Kidney (tissue), 14 donors: ENCODE data around the gene SLC23A2. TPM values are rescaled to one million over a fixed set of nuclear protein-coding genes. Genes with fewer than 3 reads are reported as not detected.

Experiments used
- DNase-seq, 5 donors: peaks; one replicate each; pipeline ENCODE4 v3.0.0-alpha.2; 2013 to 2020
- FAIRE-seq: peaks from 2 replicates; lab custom pipeline; 2012; peaks lifted over from hg19 to GRCh38; lab: Jason Lieb, UNC
- H3K27ac ChIP-seq, 2 donors: one replicate each; pipeline ENCODE4 v1.7.0; 2013; ENCODE audit warnings: low read depth in 2 of 2, low read length in 2 of 2, inconsistent platforms in 1 of 2
- H3K27me3 ChIP-seq: one replicate; pipeline ENCODE4 v1.7.1; 2013; ENCODE audit warnings: low read length, inconsistent platforms; ENCODE audit not compliant: control insufficient read depth, insufficient read depth
- H3K36me3 ChIP-seq, 3 donors: one replicate each; pipeline versions ENCODE4 v1.7.0 to v1.7.1; 2013; ENCODE audit warnings: low read length in 3 of 3, control low read depth in 1 of 3, inconsistent platforms in 1 of 3; ENCODE audit not compliant: insufficient read depth in 3 of 3, control insufficient read depth in 2 of 3
- H3K4me1 ChIP-seq, 3 donors: one replicate each; pipeline versions ENCODE4 v1.7.0 to v1.7.1; 2013; ENCODE audit warnings: low read length in 3 of 3, inconsistent platforms in 1 of 3, low read depth in 1 of 3; ENCODE audit not compliant: control insufficient read depth in 2 of 3, insufficient read depth in 2 of 3
- H3K4me3 ChIP-seq, 3 donors: one replicate each; pipeline versions ENCODE4 v1.7.0 to v1.8.1; 2013; ENCODE audit warnings: low read length in 3 of 3, control low read depth in 1 of 3, inconsistent platforms in 1 of 3
- H3K9ac ChIP-seq, 3 donors: one replicate each; pipeline versions ENCODE4 v1.7.0 to v1.7.1; 2013; ENCODE audit warnings: low read length in 3 of 3, control low read depth in 1 of 3, inconsistent platforms in 1 of 3
- H3K9me3 ChIP-seq, 3 donors: one replicate each; pipeline versions ENCODE4 v1.7.0 to v1.7.1; 2013; ENCODE audit warnings: low read length in 3 of 3, control low read depth in 1 of 3, inconsistent platforms in 1 of 3; ENCODE audit not compliant: control insufficient read depth in 2 of 3, insufficient read depth in 1 of 3
- intact Hi-C: fragments of 100-400 bp; cut with DNase I; formaldehyde crosslinking; loops from one replicate; pipeline ENCODE4 v1.11.1; 2022
- polyA plus RNA-seq: library from polyadenylated mRNA; stranded (reverse); fragments of 350-450 nt; fragmentation: Illumina TruSeq; extraction: RNeasy Lipid Tissue Mini Kit (QIAGEN cat#74804); gene quantifications from one replicate; pipeline ENCODE4 v1.2.3, GENCODE V29; 2014; ENCODE audit warnings: low read depth, low replicate concordance; ENCODE audit not compliant: insufficient read depth
- total RNA-seq: library from RNA; stranded (reverse); fragmentation: NEBNext Ultra II Directional; extraction: Animal tissue kit (Norgen Biotek cat#: 25700); gene quantifications from one replicate; pipeline ENCODE4 v1.2.1, GENCODE V29; 2021
- TF ChIP-seq, protein P1 (sequence below): IDR thresholded peaks from 3 replicates; pipeline ENCODE4 v1.5.1; 2012; ENCODE audit warnings: mild to moderate bottlenecking, moderate library complexity, borderline replicate concordance; ENCODE audit not compliant: insufficient read depth; ENCODE audit errors: extremely low read depth
- donor health status: control.
- donor health status: control.
- donor health status: control.
- donor health status: control.
- donor health status: control.
- donor health status: DM: yes; HTN: yes; CAD: no.
- donor health status: Normal renal cell carcinoma (clear cell type).

SLC23A2 gene
- total and polyA plus RNA-seq, 2 donors from 2014 or later: 4.8 to 20.5 TPM

DNA sequence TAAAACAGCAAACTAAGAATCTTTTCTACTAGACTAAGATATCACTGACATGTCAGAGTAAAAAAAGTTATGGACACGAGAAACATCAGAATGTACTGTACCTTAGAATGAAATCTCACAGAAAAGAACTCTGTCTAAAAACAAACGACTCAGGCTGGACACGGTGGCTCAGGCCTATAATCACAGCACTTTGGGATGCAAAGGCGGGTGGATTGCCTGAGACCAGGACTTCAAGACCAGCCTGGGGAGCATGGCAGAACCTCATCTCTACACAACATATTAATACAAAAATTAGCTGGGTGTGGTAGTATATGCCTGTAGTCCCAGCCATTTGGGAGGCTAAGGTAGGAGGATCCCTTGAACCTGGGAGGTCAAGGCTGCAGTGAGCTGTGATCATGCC, 157.0 kb downstream of the SLC23A2 start:
- intact Hi-C loops: no loop called here

DNA sequence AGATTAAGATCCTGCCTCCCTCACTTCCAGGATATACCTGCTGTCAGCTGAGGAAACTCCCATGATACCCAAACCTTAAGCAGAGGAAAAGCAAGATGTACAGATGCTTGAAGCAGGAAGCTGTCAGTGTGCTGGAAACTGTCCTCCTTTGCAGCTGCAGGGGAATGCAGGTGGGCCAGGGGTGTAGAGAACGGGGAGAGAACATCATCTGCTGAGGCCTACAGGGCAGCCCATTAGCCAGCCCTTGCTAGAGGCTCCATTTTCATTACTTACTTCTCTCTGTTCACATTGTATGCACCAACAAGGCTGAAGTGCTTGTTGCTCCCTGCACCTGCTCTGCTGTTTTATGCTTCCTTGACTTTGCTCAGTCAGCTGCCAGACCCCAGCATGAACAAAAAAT, 160.5 kb downstream of the SLC23A2 start:
- Histone ChIP-seq H3K4me3 (no peak overlapping the region), H3K27ac (no peak overlapping the region), H3K27me3 (no peaks in the 10 kb centered on the region), H3K4me1 (no peaks in the 10 kb centered on the region), H3K9me3 (no peaks in the 10 kb centered on the region), H3K9ac (no peak overlapping the region), H3K36me3 (no peaks in the 10 kb centered on the region)
- intact Hi-C loops: no loop called here
- TF ChIP-seq, protein P1, sequence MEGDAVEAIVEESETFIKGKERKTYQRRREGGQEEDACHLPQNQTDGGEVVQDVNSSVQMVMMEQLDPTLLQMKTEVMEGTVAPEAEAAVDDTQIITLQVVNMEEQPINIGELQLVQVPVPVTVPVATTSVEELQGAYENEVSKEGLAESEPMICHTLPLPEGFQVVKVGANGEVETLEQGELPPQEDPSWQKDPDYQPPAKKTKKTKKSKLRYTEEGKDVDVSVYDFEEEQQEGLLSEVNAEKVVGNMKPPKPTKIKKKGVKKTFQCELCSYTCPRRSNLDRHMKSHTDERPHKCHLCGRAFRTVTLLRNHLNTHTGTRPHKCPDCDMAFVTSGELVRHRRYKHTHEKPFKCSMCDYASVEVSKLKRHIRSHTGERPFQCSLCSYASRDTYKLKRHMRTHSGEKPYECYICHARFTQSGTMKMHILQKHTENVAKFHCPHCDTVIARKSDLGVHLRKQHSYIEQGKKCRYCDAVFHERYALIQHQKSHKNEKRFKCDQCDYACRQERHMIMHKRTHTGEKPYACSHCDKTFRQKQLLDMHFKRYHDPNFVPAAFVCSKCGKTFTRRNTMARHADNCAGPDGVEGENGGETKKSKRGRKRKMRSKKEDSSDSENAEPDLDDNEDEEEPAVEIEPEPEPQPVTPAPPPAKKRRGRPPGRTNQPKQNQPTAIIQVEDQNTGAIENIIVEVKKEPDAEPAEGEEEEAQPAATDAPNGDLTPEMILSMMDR: no peak
- no peak for DNase-seq
- FAIRE-seq: no peak

More for the DNA sequence above, 157.0 kb downstream of the SLC23A2 start:
- Histone ChIP-seq H3K36me3 (no peaks in the 10 kb centered on the region), H3K27me3 (no peaks in the 10 kb centered on the region), H3K9me3 (no peaks in the 10 kb centered on the region), H3K4me3 (no peak overlapping the region), H3K9ac (no peak overlapping the region), H3K27ac (no peak overlapping the region), H3K4me1 (no peaks in the 10 kb centered on the region)
- TF ChIP-seq, protein P1: no peak
- DNase-seq (no peak), FAIRE-seq (no peak)

DNA sequence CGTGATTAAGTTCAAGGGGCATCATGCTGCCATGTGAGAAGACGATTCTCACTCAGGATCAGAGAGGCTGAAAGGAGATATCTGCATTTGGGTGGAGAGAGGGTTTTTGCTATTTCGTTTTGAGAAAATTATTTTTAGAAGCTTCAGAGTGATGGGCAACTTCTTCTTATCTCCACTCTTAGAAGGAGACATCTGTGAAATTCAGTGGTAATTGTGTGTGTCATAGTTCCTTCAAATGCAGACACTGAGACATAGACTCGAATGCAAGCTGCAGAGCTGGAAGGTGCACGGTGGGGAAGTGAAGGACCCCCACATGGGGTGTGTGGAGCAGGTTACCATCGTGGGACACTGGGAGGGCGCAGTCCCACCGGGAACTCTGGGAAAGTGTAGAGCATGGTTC, 162.8 kb downstream of the SLC23A2 start:
- H3K4me3 ChIP-seq: no peak overlapping the region
- H3K9ac ChIP-seq: no peak overlapping the region
- intact Hi-C loops: no loop called here
- no peaks in the 10 kb centered on the region for H3K9me3 ChIP-seq
- H3K27me3 ChIP-seq: no peaks in the 10 kb centered on the region
- TF ChIP-seq, protein P1: no peak
- H3K27ac ChIP-seq: no peak overlapping the region
- H3K4me1 ChIP-seq: no peaks in the 10 kb centered on the region
- no peak for FAIRE-seq
- H3K36me3 ChIP-seq: no peaks in the 10 kb centered on the region
- no peak for DNase-seq

DNA sequence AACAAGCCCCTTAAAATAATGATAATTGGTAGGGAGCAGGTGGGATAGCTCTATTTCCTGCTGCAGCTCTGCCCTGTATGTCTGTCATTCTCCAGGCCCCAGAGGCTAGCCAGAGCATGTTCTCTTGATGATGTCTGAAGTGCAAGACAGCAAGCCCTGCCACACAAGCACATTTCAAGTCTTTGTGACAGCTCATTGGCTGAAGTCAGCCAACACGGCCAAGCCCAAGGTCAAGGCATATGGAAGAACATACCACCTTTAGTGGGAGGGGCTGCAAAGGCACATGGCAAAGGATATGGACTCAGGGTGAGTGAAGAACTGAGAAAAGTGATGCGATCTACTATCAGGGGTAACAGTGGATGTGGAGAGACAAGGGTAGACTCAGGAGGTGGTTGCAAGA, 163.6 kb downstream of the SLC23A2 start:
- DNase-seq: no peak

More for the DNA sequence above, 163.6 kb downstream of the SLC23A2 start:
- H3K9me3 ChIP-seq: no peaks in the 10 kb centered on the region
- TF ChIP-seq, protein P1: no peak
- no peak overlapping the region for H3K4me3 ChIP-seq
- no peak for FAIRE-seq
- H3K9ac ChIP-seq: no peak overlapping the region
- intact Hi-C loops: no loop called here
- H3K36me3 ChIP-seq: no peaks in the 10 kb centered on the region
- H3K4me1 ChIP-seq: no peaks in the 10 kb centered on the region
- H3K27ac ChIP-seq: no peak overlapping the region
- no peaks in the 10 kb centered on the region for H3K27me3 ChIP-seq
